ENCODE measurements around the gene ZNF845.

DNA sequence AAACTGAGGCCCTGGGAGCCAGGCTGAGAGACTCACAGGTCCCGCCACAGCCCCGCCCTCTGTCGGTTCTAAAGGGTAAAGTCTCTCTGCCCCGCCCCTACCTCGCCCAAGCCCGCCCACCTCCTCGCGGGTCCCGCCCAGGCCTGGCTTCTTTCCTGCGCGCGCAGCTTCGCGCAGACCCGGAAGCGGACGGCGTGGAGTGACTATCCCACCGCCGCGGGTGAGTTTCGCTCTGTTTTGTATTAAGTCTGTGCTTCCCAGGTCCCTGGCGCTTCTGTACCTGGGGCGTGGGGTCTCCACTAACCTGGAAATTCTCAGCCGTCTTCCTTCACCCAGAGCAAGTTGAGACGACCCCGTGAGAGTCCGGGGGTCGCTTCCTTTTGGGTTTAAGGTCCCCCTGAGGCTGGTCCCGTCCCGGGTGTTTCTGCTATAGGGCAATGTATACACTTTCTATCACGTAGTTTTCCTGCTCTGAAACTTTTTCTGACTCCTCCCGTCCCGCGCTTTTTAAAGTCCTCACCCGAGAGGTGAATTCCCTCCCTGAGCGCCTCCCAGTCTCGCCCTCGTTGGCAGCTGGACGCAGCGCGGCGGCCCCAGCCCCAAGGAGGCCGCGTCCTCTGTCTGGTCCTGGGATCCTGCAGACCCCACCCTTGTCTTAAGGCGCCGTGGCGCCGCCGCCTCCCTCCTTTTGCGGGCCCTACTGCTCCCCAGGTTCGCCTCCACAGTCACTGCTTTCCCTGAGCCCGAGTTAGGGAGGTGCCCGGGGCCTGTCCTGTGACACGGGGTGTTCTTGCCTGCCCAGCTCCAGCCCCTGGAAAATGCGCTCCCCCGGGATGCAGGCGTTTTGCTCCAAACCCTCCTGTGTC lies 61.7 kb downstream of the ZNF845 start, which contains the start of gene ZNF765:
- TF ChIP-seq, protein P1, sequence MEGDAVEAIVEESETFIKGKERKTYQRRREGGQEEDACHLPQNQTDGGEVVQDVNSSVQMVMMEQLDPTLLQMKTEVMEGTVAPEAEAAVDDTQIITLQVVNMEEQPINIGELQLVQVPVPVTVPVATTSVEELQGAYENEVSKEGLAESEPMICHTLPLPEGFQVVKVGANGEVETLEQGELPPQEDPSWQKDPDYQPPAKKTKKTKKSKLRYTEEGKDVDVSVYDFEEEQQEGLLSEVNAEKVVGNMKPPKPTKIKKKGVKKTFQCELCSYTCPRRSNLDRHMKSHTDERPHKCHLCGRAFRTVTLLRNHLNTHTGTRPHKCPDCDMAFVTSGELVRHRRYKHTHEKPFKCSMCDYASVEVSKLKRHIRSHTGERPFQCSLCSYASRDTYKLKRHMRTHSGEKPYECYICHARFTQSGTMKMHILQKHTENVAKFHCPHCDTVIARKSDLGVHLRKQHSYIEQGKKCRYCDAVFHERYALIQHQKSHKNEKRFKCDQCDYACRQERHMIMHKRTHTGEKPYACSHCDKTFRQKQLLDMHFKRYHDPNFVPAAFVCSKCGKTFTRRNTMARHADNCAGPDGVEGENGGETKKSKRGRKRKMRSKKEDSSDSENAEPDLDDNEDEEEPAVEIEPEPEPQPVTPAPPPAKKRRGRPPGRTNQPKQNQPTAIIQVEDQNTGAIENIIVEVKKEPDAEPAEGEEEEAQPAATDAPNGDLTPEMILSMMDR (IDR thresholded peaks at IDR 0.05; ENCODE audit: low read depth, low read length, missing input control): peak; percentile 42
- TF ChIP-seq, protein P2, sequence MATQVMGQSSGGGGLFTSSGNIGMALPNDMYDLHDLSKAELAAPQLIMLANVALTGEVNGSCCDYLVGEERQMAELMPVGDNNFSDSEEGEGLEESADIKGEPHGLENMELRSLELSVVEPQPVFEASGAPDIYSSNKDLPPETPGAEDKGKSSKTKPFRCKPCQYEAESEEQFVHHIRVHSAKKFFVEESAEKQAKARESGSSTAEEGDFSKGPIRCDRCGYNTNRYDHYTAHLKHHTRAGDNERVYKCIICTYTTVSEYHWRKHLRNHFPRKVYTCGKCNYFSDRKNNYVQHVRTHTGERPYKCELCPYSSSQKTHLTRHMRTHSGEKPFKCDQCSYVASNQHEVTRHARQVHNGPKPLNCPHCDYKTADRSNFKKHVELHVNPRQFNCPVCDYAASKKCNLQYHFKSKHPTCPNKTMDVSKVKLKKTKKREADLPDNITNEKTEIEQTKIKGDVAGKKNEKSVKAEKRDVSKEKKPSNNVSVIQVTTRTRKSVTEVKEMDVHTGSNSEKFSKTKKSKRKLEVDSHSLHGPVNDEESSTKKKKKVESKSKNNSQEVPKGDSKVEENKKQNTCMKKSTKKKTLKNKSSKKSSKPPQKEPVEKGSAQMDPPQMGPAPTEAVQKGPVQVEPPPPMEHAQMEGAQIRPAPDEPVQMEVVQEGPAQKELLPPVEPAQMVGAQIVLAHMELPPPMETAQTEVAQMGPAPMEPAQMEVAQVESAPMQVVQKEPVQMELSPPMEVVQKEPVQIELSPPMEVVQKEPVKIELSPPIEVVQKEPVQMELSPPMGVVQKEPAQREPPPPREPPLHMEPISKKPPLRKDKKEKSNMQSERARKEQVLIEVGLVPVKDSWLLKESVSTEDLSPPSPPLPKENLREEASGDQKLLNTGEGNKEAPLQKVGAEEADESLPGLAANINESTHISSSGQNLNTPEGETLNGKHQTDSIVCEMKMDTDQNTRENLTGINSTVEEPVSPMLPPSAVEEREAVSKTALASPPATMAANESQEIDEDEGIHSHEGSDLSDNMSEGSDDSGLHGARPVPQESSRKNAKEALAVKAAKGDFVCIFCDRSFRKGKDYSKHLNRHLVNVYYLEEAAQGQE (IDR thresholded peaks at IDR 0.05): no peak
- TF ChIP-seq, protein P3, sequence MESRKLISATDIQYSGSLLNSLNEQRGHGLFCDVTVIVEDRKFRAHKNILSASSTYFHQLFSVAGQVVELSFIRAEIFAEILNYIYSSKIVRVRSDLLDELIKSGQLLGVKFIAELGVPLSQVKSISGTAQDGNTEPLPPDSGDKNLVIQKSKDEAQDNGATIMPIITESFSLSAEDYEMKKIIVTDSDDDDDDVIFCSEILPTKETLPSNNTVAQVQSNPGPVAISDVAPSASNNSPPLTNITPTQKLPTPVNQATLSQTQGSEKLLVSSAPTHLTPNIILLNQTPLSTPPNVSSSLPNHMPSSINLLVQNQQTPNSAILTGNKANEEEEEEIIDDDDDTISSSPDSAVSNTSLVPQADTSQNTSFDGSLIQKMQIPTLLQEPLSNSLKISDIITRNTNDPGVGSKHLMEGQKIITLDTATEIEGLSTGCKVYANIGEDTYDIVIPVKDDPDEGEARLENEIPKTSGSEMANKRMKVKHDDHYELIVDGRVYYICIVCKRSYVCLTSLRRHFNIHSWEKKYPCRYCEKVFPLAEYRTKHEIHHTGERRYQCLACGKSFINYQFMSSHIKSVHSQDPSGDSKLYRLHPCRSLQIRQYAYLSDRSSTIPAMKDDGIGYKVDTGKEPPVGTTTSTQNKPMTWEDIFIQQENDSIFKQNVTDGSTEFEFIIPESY (IDR thresholded peaks at IDR 0.05): no peak
- TF ChIP-seq, protein P4, sequence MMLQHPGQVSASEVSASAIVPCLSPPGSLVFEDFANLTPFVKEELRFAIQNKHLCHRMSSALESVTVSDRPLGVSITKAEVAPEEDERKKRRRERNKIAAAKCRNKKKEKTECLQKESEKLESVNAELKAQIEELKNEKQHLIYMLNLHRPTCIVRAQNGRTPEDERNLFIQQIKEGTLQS (IDR thresholded peaks at IDR 0.05): no peak
- no peak for TF ChIP-seq JUND (IDR thresholded peaks at IDR 0.05)
- no peak for TF ChIP-seq TAF1 (conservative IDR thresholded peaks at IDR 0.05)
- peak in 1 of 2 donors; percentile 36 for TF ChIP-seq EGR1 (IDR thresholded peaks at IDR 0.05; ENCODE audit: low read depth in 2 of 2)

Data from liver (tissue), 3 donors.